HFFc6 (cell line): ENCODE data around the gene GTSE1. TPM values are rescaled to one million over a fixed set of nuclear protein-coding genes. Genes with fewer than 3 reads are reported as not detected.

Source experiments
- DNase-seq: peaks from one replicate; pipeline ENCODE4 v3.0.0-alpha.2; 2018
- H3K27ac Mint-ChIP-seq: 2 replicates; pipeline ENCODE4 v1.8.0; 2020; ENCODE audit warnings: mild to moderate bottlenecking, mixed read lengths
- H3K27me3 Mint-ChIP-seq: 2 replicates; pipeline ENCODE4 v1.8.0; 2021; ENCODE audit warnings: mild to moderate bottlenecking, moderate library complexity, mixed read lengths; ENCODE audit not compliant: insufficient read depth
- H3K36me3 Mint-ChIP-seq: 2 replicates; pipeline ENCODE4 v1.8.0; 2021; ENCODE audit warnings: low read depth, mixed read lengths
- H3K4me1 Mint-ChIP-seq: 2 replicates; pipeline ENCODE4 v1.8.0; 2020; ENCODE audit warnings: low read depth, mixed read lengths
- H3K4me3 Mint-ChIP-seq: 2 replicates; pipeline ENCODE4 v1.8.0; 2020; ENCODE audit warnings: mild to moderate bottlenecking, moderate library complexity, mixed read lengths
- H3K9me3 Mint-ChIP-seq: 2 replicates; pipeline ENCODE4 v1.8.0; 2020; ENCODE audit warnings: mild to moderate bottlenecking, mixed read lengths
- total RNA-seq, 6 experiments: library from RNA; stranded (reverse); fragmentation: NEBNext Ultra II Directional; extraction: Animal tissue kit (Norgen Biotek cat#: 25700); gene quantifications; 2 replicates in 1 of 6; 3 replicates in 5 of 6; pipeline ENCODE4 v1.2.3, GENCODE V29; 2021
- TF ChIP-seq, protein P1 (sequence below): fragments of 200-600 bp; sonication (generic); IDR thresholded peaks from 2 replicates; pipeline ENCODE4 v1.5.0; 2021; ENCODE audit warnings: antibody characterized with exemption, mild to moderate bottlenecking

The GTSE1 gene
- total RNA-seq, 6 experiments from 2014 or later, result 12.4 to 30.5 (median 27.9) TPM

DNA sequence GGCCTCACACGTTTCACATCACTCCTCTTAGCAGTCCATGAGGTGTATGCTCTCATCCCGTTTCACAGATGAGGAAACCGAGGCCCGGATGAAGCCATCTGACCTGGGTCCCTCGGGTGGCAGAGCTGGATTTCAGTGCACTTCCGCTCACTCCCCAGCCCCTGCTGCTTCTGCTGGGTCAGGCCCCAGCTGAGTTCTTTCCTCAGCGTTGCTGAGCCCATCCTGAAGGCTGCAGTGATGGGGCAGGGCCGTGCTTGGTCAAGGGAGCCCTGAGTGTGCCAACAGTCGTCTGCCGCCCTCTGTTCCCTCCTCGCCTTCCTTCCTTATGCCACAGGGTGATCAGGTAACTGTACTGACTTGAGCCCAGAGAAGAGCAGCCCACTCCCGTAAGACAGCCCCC is 51.0 kb downstream of the GTSE1 start:
- H3K9me3 Mint-ChIP-seq, result no peaks in the 10 kb centered on the region
- no peak overlapping the region for H3K27ac Mint-ChIP-seq
- peaks cover 26% of the 10 kb centered on the region for H3K36me3 Mint-ChIP-seq
- no peak overlapping the region for H3K4me3 Mint-ChIP-seq
- TF ChIP-seq, protein P1, sequence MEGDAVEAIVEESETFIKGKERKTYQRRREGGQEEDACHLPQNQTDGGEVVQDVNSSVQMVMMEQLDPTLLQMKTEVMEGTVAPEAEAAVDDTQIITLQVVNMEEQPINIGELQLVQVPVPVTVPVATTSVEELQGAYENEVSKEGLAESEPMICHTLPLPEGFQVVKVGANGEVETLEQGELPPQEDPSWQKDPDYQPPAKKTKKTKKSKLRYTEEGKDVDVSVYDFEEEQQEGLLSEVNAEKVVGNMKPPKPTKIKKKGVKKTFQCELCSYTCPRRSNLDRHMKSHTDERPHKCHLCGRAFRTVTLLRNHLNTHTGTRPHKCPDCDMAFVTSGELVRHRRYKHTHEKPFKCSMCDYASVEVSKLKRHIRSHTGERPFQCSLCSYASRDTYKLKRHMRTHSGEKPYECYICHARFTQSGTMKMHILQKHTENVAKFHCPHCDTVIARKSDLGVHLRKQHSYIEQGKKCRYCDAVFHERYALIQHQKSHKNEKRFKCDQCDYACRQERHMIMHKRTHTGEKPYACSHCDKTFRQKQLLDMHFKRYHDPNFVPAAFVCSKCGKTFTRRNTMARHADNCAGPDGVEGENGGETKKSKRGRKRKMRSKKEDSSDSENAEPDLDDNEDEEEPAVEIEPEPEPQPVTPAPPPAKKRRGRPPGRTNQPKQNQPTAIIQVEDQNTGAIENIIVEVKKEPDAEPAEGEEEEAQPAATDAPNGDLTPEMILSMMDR, result no peak
- peaks cover 1% of the 10 kb centered on the region; the same call in 1 of the 2 replicates for H3K27me3 Mint-ChIP-seq
- DNase-seq, result no peak
- no peaks in the 10 kb centered on the region for H3K4me1 Mint-ChIP-seq

DNA sequence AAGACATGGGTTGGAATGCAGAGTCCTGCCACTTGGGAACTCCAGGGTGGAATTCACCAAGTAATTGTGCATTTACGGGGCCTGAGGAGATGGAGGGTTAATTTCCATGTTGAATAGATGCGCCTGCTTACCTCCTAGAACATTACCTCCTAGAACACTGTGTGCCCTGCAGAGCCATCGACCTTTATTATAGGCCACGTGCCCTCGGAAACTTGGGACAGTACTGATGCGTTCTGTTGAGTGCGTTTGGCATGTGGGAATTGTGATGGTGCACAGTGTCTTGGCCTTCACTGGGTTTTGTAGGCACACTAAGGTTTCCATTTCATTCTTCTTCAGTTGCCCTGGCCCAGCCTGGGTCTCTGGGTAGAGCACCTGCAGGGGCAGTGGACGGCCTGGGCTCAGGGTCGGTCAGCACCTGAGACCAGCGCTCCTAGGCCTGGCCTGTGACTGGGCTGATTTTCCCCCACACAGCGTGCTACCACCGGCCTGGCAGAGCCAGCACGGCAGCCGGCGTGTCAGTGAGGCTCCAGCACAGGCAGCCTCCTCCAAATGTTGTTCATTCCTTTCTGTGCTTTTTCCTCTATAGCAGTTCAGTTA is 51.5 kb downstream of the GTSE1 start:
- peaks cover 27% of the 10 kb centered on the region for H3K36me3 Mint-ChIP-seq
- H3K27ac Mint-ChIP-seq, result no peak overlapping the region
- peaks cover 3% of the 10 kb centered on the region; the same call in 1 of the 2 replicates for H3K27me3 Mint-ChIP-seq
- no peaks in the 10 kb centered on the region for H3K9me3 Mint-ChIP-seq
- H3K4me1 Mint-ChIP-seq, result no peaks in the 10 kb centered on the region
- H3K4me3 Mint-ChIP-seq, result no peak overlapping the region
- TF ChIP-seq, protein P1, result no peak
- DNase-seq, result no peak

DNA sequence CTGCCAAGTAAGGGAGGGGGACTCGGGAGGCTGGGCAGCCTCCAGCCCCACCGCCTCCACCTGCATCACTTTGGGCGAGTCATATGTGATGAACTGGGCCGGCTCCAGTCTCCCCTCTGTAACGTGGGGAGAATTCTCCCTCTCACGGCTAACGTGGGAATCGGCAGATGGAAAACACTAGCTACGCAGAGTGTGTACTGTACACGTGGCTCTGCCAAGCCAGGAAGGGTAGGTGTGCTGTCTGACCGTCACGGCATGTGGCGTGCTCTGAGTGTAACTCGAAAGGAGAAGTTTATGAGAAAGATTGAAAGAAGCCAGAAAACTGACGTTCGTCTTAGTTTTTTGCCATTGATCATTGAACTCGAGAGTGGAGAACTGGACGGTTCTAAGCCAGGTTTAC is 52.6 kb downstream of the GTSE1 start:
- Mint-ChIP-seq H3K4me3 (no peak overlapping the region), H3K9me3 (no peaks in the 10 kb centered on the region), H3K4me1 (no peaks in the 10 kb centered on the region), H3K27ac (no peak overlapping the region), H3K36me3 (peaks cover 27% of the 10 kb centered on the region), H3K27me3 (peaks cover 3% of the 10 kb centered on the region; the same call in 1 of the 2 replicates)
- TF ChIP-seq, protein P1, result no peak
- DNase-seq, result no peak

DNA sequence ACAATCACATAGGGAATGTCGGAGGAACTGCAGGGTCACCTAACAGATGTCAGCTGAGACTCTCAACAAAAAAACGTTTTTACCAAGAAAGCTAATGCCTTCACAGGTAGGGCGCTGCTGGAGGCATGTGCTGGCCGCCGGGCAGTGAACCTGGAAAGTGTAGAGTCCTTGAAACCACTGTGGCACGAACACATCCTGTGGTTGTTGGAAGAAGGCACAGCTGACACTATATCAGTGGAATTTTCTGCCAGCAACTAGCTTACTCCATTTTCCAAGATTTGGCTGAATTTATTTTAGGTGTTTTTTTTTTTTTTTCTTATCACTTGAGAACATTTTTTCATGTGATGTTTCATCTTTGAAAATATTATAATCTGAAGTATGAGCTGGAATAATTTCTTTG is 53.0 kb downstream of the GTSE1 start:
- no peak overlapping the region for H3K4me3 Mint-ChIP-seq
- TF ChIP-seq, protein P1, result no peak
- H3K36me3 Mint-ChIP-seq, result peaks cover 27% of the 10 kb centered on the region
- no peak for DNase-seq
- peaks cover 2% of the 10 kb centered on the region; the same call in 1 of the 2 replicates for H3K27me3 Mint-ChIP-seq
- no peaks in the 10 kb centered on the region for H3K4me1 Mint-ChIP-seq
- no peak overlapping the region for H3K27ac Mint-ChIP-seq
- no peaks in the 10 kb centered on the region for H3K9me3 Mint-ChIP-seq

DNA sequence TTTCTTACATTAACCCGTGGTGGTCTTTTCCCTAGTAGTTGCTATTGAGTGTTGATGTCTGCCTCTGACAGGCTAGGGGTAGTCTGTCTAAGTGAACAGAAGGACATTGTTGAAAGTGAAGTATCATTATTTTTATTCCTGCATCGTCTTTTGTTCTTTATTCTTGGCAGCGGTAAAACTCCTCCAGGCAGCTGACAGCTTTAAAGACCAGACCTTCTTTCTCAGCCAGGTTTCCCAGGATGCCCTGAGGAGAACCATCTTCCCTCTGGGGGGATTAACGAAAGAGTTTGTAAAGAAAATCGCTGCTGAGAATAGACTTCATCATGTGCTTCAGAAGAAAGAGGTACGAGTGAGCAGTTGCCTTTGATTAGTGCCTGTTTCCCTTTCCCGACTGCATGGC is 53.5 kb downstream of the GTSE1 start:
- H3K4me1 Mint-ChIP-seq, result no peaks in the 10 kb centered on the region
- no peaks in the 10 kb centered on the region for H3K9me3 Mint-ChIP-seq

More for the DNA sequence above, 53.5 kb downstream of the GTSE1 start:
- no peak for DNase-seq
- Mint-ChIP-seq H3K36me3 (peaks cover 27% of the 10 kb centered on the region), H3K27me3 (peaks cover 2% of the 10 kb centered on the region; the same call in 1 of the 2 replicates), H3K27ac (no peak overlapping the region), H3K4me3 (no peak overlapping the region)
- TF ChIP-seq, protein P1, result no peak
